AG04450 (cell line): ENCODE data around the gene SLC35G2. TPM values are rescaled to one million over a fixed set of nuclear protein-coding genes. Genes with fewer than 3 reads are reported as not detected.

Experiments used
- CTCF ChIA-PET: fragments of 300-600, 350-600 bp; formaldehyde crosslinking; extraction: SDS; loops from one replicate; lab custom pipeline; 2022; ENCODE audit warnings: antibody characterized with exemption, inconsistent platforms; lab: Charles Lee
- POLR2A ChIA-PET: fragments of 350-600 bp; formaldehyde crosslinking; extraction: SDS; loops from one replicate; lab custom pipeline; 2021; ENCODE audit warnings: antibody characterized with exemption, inconsistent platforms; lab: Yijun Ruan, JAX
- DNase-seq: peaks from one replicate; pipeline ENCODE4 v3.0.0-alpha.2; 2011; ENCODE audit warnings: low read depth, low spot score
- H3K27ac ChIP-seq: one replicate; pipeline ENCODE4 v1.5.1; 2012; ENCODE audit warnings: low read depth, low read length, control low read depth
- H3K27me3 ChIP-seq: one replicate; pipeline ENCODE4 v1.6.0; 2012; ENCODE audit warnings: low read length; ENCODE audit not compliant: control insufficient read depth, insufficient read depth
- H3K4me3 ChIP-seq: 2 replicates; pipeline ENCODE4 v1.5.1; 2011; ENCODE audit warnings: mild to moderate bottlenecking, low read depth, low read length, control low read depth
- H3K9me3 ChIP-seq: 2 replicates; pipeline ENCODE4 v1.5.1; 2012; ENCODE audit warnings: low read length; ENCODE audit not compliant: control insufficient read depth, insufficient read depth
- CTCF ChIP-seq: IDR thresholded peaks from 2 replicates; pipeline ENCODE4 v1.5.1; 2011; ENCODE audit warnings: low read depth, low read length, control low read depth, inconsistent platforms
- polyA plus RNA-seq: library from polyadenylated mRNA; depleted of rRNA; stranded (reverse); fragments of >200 nt; gene quantifications from 2 replicates; pipeline ENCODE4 v1.2.3, GENCODE V29; 2011

SLC35G2 gene
- polyA plus RNA-seq, 1 experiment, result 18.1 TPM

- CTCF ChIA-PET, result interaction anchor here (1.0 to 3.2 kb wide), 3 partner anchors 87 to 193 kb away, joined by 3 to 14 read pairs (median 6); partner anchors contain the start of gene STAG1
- POLR2A ChIA-PET, result interaction anchor here (1.0 kb wide), 1 partner anchor 23 kb away, joined by 4 read pairs; the partner anchor contains the start of gene NCK1
- H3K9me3 ChIP-seq, result no peaks in the 10 kb centered on the region
- H3K27me3 ChIP-seq, result no peaks in the 10 kb centered on the region
- DNase-seq, result no peak
- no peak for TF ChIP-seq CTCF
- H3K27ac ChIP-seq, result no peak overlapping the region
- H3K4me3 ChIP-seq, result no peak overlapping the region
Observed at GRCh38 chr3:136838641-136839555, 20.0 kb downstream of the SLC35G2 start.

GRCh38 chr3:136839556-136839931, 20.6 kb downstream of the SLC35G2 start:
- DNase-seq, result no peak
- no peaks in the 10 kb centered on the region for H3K27me3 ChIP-seq
- no peak overlapping the region for H3K4me3 ChIP-seq
- no peaks in the 10 kb centered on the region for H3K9me3 ChIP-seq
- POLR2A ChIA-PET, result interaction anchor here (1.0 kb wide), 2 partner anchors 22 kb away, joined by 4 to 7 read pairs; partner anchors contain the start of gene NCK1
- CTCF ChIA-PET, result interaction anchor here (1.0 to 3.2 kb wide), 3 partner anchors 87 to 193 kb away, joined by 3 to 14 read pairs (median 6); partner anchors contain the start of gene STAG1
- TF ChIP-seq CTCF, result no peak
- no peak overlapping the region for H3K27ac ChIP-seq

- POLR2A ChIA-PET, result interaction anchor here (0.6 to 1.0 kb wide), 2 partner anchors 10 to 21 kb away, joined by 3 to 7 read pairs; partner anchors contain the start of gene NCK1
- TF ChIP-seq CTCF, result no peak
- H3K27ac ChIP-seq, result no peak overlapping the region
- H3K9me3 ChIP-seq, result no peaks in the 10 kb centered on the region
- CTCF ChIA-PET, result interaction anchor here (1.6 to 3.2 kb wide), 2 partner anchors 88 to 174 kb away, joined by 6 to 14 read pairs; partner anchors contain the start of gene STAG1
- DNase-seq, result no peak
- no peak overlapping the region for H3K4me3 ChIP-seq
- H3K27me3 ChIP-seq, result no peaks in the 10 kb centered on the region
Observed at GRCh38 chr3:136840252-136840651, 21.3 kb downstream of the SLC35G2 start.

GRCh38 chr3:136842294-136842693, 23.4 kb downstream of the SLC35G2 start:
- DNase-seq, result no peak
- CTCF ChIA-PET, result interaction anchor here (0.6 to 2.1 kb wide), 2 partner anchors 90 to 120 kb away, joined by 4 to 6 read pairs; partner anchors contain the start of gene STAG1
- no peak for TF ChIP-seq CTCF
- no peaks in the 10 kb centered on the region for H3K27me3 ChIP-seq
- POLR2A ChIA-PET, result no interaction called here
- H3K4me3 ChIP-seq, result no peak overlapping the region
- no peak overlapping the region for H3K27ac ChIP-seq
- no peaks in the 10 kb centered on the region for H3K9me3 ChIP-seq

- TF ChIP-seq CTCF, result no peak
- Histone ChIP-seq H3K27me3 (no peaks in the 10 kb centered on the region), H3K27ac (no peak overlapping the region), H3K4me3 (no peak overlapping the region), H3K9me3 (no peaks in the 10 kb centered on the region)
- no peak for DNase-seq
- POLR2A ChIA-PET, result no interaction called here
- CTCF ChIA-PET, result interaction anchor here (1.3 kb wide), 1 partner anchor 92 kb away, joined by 7 read pairs; the partner anchor contains the start of gene STAG1
Observed at GRCh38 chr3:136844724-136845123, 25.8 kb downstream of the SLC35G2 start.
